Stimulated activated CD8-positive, alpha-beta memory T cell treated with anti-CD3 and anti-CD28 coated beads, Interleukin-12 subunit alpha, Interleukin-12 subunit beta, amount 100 ng/mL, for 24 hours (primary cell): ENCODE data around the gene AHI1.
"Not testable (repeated sequence)": the region's sequence is repeated elsewhere in the genome, so short reads cannot be mapped to it uniquely, and the experiment has no call there.

Experiments
- DNase-seq: peaks from one replicate; pipeline ENCODE4 v3.0.0-alpha.2; 2020; ENCODE audit errors: extremely low read depth

AHI1 gene

DNA sequence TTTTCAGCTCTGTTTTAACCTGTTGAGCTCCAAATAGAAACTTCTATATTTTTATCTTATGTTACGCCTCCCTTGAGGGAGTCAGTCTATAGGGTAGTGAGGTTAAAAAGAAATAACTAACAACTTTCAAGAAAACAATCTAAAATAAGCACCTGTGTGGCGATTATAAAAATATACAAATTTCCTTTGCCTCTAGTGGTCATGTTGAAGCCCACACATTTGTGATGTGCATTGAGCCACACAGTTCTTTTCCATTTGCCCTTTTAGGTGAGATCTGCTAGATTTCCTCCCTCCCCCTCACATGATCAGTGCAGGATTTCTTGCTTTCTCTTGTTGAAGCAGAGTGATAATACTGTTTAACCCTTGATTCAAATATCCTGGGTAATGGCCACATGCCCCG, 232.3 kb downstream of the AHI1 start:
- DNase-seq: no peak

DNA sequence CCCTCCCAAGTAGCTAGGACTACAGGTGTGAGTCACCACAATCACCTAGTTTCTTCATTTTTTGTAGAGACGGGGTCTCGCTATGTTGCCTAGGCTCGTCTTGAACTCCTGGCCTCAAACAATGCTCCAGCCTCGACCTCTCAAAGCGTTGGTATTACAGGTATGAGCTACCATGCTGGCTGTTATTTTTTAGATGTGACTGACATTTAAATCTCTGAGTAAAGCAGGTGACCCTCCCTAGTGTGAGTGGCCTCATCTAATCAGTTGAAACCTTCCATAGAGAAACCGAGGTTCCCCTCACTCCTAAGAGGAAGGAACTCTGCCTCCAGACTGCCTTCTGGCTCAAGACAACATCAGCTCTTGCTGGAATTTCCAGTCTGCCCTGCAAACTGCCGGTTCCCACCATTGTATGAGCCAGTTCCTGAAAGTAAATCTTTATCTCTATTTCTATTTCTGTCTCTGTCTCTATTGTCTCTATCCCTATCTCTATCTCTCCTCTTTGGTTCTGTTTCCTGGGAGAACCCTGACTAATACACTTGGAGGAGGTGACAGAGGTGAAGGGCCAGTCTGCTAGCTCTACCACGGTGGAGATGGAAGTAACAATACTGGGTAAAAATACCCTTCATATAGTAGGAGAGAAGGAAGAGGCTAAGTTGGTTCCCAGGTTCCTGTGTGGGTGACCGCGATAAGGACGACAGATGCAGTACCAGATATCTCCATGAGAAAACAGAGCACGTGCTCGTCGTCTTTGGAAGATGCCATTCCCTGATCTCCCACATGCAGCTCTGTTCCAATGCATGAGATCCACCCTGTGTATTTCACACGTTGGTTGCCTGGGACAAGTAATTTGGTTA, 235.4 kb downstream of the AHI1 start:
- DNase-seq: no peak

DNA sequence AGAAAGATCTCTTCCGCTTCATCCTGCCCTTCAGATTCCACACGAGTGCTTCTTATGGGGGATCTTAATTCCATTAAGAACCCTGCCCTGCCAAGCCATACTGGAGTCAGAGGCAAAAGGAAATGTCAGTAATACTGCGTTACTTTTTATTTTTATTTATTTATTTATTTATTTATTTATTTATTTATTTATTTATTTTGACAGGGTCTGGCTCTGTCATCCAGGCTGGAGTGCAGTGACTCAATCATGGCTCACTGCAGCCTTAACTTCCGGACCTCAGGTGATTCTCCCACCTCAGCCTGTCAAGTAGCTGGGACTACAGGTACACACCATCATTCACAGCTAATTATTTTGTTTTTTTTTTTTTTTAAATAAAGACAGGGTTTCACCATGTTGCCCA, 236.9 kb downstream of the AHI1 start:
- no peak for DNase-seq

DNA sequence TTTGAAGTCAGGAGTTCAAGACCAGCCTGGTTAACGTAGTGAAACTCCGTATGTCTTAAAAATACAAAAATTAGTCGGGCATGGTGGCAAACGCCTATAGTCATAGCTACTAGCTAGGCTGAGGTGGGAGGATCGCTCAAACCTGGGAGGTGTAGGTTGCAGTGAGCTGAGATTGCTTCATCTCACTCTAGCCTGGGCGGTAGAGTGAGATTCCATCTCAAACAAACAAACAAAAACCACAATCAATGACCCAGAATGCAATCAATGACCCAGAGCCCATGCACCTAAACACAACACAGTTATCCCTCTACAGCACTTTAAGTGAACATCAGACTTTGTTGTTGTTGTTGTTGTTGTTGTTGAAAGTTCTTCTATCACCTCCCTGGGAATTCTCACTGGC, 238.6 kb downstream of the AHI1 start:
- no peak for DNase-seq

DNA sequence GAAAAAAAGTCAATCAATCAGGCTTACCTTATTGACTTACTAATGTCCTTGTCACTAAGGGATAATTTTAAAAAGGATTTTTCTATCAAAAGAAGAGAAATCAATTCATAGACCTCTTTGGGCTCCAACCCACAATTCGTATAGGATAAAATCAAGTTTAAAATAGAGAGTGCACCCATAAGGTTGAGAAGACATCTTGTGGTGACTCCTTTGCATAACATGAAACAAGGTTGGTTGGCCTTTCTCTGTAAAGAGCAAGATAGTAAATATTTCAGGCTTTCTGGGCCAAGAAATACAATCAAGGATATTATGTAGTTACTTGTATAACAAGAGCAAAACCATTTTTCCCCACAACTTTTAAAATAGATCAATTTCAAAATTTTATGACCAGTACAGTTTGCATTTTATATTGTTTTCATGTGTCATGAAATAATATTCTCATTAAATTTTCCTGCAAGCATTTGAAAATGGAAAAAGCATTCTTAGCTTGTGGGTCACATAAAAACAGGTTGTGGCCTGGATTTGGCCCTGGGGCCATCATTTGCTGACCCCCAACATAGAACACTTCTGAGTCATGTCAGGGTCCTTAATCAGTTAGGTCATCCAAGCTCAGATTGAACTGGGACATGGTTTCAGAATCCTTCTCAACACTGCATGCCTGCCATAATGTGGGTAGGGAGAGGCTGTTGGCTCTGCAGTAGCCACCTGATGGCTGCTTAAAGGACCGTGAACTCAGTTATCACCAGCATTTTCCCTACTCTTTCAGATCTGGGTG, 239.7 kb downstream of the AHI1 start:
- no peak for DNase-seq

DNA sequence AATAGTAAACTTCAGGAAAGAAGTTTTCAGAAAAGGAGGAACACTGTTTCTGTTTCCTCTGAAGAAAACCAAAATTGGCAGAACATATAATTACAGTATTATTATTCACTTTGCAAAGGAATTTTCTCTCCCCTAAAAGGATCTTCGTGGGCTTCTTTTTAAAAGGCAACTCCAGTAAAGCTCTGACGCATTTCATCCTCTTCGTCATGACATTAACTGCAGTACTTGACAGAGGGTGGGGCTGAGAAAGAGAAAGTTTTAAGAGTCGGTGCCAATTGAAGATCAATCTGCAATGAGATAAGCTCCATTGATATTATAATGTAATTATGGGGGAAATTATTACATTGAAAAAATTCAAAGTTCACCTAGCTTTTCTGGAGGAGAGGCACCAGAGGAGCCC, 240.7 kb downstream of the AHI1 start:
- no peak for DNase-seq

DNA sequence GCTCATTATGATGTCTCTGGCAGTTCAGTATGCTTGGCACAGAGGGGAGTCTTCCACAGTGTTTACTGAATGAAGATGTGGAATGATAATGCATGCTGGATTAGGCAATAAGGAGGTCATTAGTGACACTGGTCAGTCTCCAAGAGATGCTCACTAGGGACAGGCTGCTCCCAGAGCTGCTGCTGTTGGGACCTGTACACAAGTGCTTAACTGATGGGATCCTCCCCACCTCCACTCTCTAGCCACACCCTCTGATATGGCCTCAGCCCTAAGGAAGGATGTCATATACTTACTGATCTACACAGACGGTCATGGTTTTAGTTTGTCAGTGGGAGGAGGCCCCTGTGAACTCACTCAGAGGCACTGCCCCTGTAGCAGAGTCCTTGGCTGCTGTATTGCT, 243.1 kb downstream of the AHI1 start:
- DNase-seq: no peak

DNA sequence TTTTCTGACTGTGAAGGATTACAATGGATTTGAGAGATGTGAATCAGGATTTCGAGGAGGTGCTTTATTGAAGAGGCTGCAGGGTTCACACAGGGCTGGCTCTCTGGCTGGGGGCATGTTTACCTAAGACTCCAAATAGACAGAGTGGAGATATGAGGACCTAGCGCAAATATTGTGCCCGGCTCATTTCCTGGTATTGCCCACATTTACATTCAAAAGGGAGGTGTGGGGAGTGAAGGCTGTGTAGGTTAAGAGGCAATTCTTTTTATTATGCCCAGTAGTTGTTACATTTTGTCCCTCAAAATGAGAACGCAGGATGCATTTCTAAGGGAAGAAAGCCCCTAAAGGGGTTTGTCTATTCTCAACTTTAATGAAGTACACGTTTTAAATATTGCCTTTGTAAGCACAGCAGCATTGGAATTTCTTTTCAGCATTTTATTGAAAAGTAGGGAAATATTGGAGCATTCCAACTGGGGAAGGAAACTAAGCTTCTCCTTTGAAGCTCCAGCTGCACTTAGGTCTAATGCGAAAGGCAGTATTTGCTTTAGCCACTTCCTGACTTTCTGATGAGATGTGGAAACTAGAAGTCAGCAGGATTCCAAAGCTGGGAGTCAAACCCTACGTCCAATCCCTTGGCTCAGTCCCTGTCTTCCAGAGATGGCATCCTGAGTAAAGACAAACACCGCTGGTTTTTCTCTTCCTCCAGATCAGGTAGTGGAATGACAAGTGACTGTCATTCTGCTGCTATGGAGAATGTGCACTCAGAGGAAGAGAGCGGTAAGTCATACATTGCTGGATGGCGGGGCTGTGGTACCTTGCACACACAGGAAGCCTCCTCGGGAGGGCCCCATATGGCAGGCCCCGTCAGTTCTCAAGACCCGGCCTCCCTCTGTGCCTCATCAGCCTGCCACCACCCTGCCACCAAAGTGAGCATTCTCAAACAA, 245.8 kb downstream of the AHI1 start:
- DNase-seq: no peak

DNA sequence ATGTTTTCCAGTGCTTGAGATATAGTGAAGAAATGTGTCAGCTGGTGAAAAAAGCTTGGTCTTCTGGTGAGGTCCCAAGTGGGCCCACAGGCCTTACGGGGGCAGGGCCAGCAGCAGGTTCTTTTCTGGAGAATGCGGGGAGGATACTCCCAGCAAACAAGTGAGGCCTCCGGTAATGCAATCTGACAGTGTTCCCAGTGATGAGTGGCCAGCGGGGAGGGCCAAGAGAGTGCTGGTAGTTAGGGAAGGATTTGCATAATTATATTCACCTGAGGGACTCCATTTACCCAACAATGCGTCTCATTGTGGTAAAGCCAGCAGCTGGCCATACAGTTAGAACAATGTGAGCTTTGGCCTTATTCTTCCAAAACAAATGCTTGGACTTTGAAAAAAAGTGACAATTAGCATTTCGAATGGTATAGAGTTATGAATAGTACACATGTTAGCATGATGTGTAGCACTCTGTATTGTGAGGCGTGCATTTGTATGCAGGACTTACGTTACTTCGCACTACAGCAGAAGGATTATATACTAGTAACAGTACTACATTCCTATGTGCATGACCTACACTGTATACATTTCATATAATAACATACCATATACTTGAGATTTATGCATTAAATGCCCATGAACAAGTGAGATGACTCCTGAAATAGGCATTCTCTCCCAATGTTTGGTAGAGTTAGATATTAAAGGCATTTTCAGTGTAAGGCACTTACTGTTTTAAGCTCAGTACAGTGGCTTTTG, 246.6 kb downstream of the AHI1 start:
- no peak for DNase-seq

DNA sequence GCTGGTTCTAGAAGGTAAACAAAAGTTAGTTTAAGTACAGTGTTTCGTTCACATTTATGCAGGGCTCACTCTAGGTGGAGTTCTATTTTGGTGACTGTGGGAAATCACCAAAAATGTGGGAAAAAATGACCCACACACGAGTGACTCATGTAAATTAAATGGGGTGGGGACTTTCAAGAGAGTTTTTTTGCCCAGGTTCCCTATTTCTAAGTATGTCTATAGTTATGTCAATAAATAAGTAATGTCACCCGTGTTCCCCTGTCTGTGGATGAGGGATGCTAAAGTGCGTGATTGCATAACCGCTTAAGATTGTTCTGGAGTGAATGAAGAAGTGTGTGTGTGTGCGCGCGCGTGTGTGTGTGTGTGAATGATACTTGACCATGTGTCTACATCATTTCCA, 247.3 kb downstream of the AHI1 start:
- DNase-seq: no peak

DNA sequence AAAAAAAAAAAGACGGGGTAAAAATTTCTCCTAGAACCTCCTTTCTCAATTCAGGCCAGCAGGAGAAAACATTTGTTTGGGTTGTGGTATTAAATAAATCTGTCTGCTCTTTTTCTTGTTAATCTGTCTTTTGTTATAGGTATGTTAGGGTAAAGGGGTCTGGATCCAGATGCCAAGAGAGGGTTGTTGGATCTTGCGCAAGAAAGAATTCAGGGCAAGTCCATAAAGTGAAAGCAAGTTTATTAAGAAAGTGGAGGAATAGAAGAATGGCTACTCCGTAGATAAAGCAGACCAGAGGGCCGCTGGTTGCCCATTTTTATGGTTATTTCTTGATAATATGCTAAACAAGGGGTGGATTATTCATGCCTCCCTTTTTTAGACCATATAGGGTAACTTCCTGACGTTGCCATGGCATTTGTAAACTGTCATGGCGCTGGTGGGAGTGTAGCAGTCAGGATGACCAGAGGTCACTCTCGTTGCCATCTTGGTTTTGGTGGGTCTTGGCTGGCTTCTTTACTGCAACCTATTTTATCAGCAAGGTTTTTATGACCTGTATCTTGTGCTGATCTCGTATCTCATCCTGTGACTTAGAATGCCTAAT, 251.0 kb downstream of the AHI1 start:
- not testable (repeated sequence) for DNase-seq

DNA sequence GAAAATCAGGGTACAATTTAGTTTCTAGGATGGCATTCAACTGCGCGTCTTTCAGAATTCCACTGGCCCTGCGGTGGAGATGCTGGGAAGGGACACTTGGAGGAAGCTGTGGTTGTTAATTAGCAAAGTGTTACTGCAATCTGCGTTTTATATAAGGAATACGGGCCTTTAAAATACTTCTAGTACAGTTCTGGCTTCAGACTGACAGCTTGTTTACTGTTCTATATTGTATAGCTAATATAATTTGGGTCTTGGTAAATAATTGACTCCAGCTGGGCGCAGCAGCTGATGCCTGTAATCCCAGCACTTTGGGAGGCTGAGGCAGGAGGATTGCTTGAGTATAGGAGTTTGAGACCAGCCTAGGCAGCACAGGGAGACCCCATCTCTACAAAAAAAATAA, 252.7 kb downstream of the AHI1 start:
- DNase-seq: no peak

DNA sequence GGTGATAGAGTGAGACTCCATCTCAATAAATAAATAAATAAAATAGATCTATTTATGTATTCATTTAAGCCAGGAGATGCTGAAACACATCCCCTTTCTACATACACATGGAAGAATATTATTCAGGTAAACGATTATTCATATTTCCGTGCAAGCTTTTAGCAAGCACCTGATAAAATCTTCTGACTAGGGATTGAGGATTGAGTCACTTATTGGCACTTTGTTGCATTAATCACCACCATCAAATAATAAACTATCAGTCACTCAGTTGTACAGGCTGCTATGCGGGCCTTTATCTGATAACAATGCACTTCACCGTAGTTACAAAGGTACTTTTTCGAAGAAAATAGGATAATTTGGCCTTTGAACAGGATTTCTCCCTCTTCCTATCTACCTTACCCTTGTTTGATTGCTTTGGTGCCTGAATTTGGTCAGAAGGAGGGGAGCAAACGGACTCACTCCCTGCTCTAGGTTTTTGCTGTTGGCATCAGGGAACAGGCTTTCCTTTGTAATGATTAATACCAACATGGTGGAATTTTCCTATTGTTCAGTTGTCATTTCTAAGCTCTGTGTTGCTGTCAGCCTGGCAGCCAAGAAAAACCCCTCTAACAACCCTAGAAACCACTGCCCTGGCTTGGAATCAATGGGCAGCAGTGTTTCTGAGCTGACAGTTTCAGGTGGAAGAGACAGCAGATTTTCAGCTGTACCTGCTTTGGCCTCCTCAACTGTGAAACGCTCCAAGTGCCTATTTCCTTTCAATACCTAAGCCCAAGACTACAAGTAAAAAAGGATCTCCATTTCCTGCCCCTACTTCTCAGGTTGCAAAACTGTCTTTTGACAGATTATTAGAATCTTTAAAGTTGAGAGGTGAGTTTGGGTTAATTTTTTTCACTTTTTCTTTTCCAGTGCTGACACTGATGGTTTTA, 253.4 kb downstream of the AHI1 start:
- no peak for DNase-seq

DNA sequence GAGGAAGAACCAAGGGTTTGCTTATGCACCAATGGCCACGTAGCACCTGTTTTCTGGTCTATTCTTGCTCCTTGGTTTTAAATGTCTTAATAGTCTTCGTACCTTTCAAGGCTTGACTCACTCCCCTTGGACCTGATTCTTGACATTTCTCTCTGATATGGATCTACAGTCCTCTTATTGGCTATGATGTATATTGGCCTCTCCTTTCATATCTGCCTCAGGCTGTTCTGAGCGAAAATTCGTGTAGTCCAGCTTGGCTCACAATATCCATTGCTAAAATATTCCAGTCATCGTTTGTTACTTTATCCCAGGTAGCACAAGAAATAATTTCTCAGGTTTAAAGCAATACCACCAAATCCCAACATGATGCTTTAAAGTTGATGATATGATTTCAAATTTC, 256.8 kb downstream of the AHI1 start:
- no peak for DNase-seq

DNA sequence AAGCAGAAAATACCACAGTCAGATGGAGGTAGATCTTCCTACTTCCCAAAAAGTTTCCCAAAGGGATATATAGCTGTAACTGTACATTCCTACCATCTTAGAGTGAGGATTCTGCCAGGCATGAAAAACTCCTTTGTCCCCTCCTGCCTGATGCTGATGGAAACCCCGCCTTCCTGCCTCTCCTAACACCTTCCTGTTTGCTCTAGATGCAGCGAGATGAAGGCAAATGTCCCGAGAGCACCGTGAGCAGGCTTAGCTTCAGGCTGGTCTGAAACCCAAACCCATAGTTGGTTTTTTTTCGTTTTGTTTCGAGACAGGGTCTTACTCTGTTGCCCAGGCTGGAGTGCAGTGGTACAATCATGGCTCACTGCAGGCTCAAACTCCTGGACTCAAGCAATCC, 260.8 kb downstream of the AHI1 start:
- DNase-seq: no peak

DNA sequence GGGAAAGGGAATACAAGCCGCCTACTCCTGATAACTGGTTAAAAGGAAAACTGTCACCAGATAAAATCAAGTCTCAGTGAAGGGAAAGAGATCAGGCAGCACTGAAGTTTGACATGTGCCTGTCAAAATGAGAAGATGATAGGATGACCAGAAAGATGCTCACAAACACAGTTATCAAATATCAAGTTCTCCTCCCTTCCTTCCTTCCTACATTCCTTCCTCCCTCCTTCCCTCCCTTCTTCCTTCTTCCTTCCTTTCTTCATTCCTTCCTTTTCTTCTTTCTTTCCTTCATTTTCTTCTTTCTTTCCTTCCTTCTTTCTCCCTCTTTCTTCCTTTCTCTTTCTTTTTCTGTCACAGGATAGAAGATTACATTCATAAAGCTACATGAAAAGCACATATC, 261.2 kb downstream of the AHI1 start:
- no peak for DNase-seq

DNA sequence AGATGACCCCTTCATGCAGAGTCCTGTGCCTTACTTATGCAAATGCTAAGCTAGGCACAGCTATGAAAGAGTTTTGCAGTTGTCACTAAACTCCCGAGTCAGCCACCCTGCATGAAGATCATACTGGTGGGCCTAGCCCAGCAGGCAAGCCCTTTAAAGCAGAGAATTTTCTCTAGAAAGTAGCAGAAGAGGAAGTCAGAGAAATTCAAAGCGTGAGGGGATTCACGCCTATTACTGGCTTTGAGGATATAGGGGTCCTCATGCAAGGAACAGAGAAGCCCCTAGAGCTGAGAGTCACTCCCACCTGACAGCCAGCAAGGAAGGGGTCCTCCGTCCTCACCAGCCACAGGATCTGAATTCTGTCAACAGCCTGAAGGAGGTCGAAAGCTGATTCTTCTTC, 261.8 kb downstream of the AHI1 start:
- DNase-seq: no peak

DNA sequence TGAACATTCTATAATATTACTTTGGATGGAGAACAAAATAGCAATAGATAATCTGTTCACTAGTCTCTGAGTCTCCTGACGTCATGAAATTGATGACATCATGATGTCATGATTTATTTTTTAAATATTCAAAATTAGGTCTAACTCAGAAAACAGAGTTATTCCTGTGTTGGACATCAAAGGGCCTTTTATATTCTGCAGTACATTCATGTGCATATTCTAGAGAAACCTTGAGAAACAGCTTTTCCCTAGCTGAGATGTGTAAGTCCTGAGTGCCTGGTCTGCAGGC, 263.1 kb downstream of the AHI1 start:
- DNase-seq: no peak

DNA sequence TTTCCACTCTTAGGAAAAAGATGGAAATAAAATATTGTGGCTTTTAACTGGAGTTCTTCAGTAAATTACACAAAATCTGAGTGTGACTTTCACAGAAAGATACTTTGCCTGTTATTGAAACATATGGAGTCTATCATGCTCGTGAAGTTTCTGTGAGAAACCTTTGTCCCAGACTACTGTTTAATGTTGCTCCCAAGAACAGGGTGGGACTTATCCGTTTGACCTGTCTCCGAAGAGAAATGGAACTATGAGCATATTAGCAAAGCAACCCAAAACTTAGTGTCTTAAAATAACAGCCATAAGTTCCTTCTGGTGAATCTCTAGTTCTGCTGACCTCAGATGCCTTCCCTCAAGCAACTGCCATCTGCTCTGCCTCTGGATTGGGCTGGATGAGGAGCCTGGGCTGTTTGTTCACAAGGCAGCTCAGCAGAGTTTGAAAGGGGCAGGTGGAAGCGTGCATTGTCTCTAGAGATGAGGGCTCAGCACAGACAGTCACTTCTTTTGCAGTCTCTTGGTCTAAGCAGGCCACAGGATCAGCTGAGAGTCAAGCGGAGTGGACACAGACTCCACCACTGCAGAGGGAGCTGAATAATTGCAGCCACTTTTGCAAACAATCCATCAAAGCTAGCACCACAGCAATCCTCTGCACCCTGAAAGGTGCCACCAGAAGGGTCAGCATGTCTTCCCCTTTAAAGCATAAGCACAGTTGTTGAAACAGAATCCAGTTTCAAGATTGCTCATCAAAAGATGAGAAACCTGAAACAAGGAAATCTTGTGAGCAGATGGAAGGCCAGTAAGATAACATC, 263.7 kb downstream of the AHI1 start:
- no peak for DNase-seq
